Endothelial cell of umbilical vein (primary cell): ENCODE results near the gene PRXL2B. TPM values are rescaled to one million over a fixed set of nuclear protein-coding genes. Genes with fewer than 3 reads are reported as not detected.

ENCODE experiments used
- BruUV-seq: library from RNA; stranded (reverse); fragments of 400-500 nt; replicated peaks from 2 replicates; lab custom pipeline; 2021; lab: Mats Ljungman, UMichigan
- CTCF ChIA-PET: fragments of 300-600, 350-600 bp; sonication (Branson Sonifier 250); formaldehyde crosslinking; loops from one replicate; lab custom pipeline; 2021; ENCODE audit warnings: antibody characterized with exemption, inconsistent platforms; lab: Charles Lee
- POLR2A ChIA-PET: fragments of 300-600, 350-600 bp; sonication (Branson Sonifier 250); formaldehyde crosslinking; loops from one replicate; lab custom pipeline; 2021; ENCODE audit warnings: antibody characterized with exemption, inconsistent platforms; lab: Charles Lee
- DNase-seq: peaks from one replicate; pipeline ENCODE4 v3.0.0-alpha.2; 2011; ENCODE audit warnings: low read depth, low spot score
- FAIRE-seq: peaks from 2 replicates; lab custom pipeline; 2011; peaks lifted over from hg19 to GRCh38; lab: Jason Lieb, UNC
- H2AFZ ChIP-seq: 2 replicates; pipeline ENCODE4 v1.6.0; 2012; ENCODE audit warnings: low read depth, low read length, control low read depth, inconsistent platforms
- H3K27ac ChIP-seq: 2 replicates; pipeline ENCODE4 v1.5.1; 2011; ENCODE audit warnings: low read depth, mild to moderate bottlenecking, control low read depth, low read length, moderate library complexity; ENCODE audit not compliant: insufficient read depth
- H3K27me3 ChIP-seq, 2 experiments: 2 replicates each; pipeline versions ENCODE4 v1.6.0 to v1.6.1; 2011; ENCODE audit warnings: low read length in 2 of 2, mixed read lengths in 1 of 2; ENCODE audit not compliant: control insufficient read depth in 2 of 2, insufficient read depth in 2 of 2
- H3K36me3 ChIP-seq, 2 experiments: 2 replicates in 1 of 2; 3 replicates in 1 of 2; pipeline ENCODE4 v1.5.1; 2011; ENCODE audit warnings: low read length in 2 of 2, mild to moderate bottlenecking in 1 of 2, moderate library complexity in 1 of 2; ENCODE audit not compliant: control insufficient read depth in 2 of 2, insufficient read depth in 2 of 2; ENCODE audit errors: extremely low read depth in 1 of 2
- H3K4me1 ChIP-seq: 3 replicates; pipeline ENCODE4 v1.5.1; 2011; ENCODE audit warnings: mild to moderate bottlenecking, low read length; ENCODE audit not compliant: control insufficient read depth, insufficient read depth; ENCODE audit errors: extremely low read depth
- H3K4me2 ChIP-seq: 2 replicates; pipeline ENCODE4 v1.6.1; 2011; ENCODE audit warnings: low read length, control low read depth, mixed read lengths; ENCODE audit not compliant: insufficient read depth
- H3K4me3 ChIP-seq, 3 experiments: fragments of 200-600 bp in 1 of 3; sonication (generic), shearing (Covaris generic) in 1 of 3; replicated peaks in 1 of 3; 2 replicates each; pipeline ENCODE4 v1.5.1; 2011 to 2016; ENCODE audit warnings: control low read depth in 3 of 3, low read length in 3 of 3, mild to moderate bottlenecking in 2 of 3, inconsistent platforms in 1 of 3, low read depth in 1 of 3, moderate library complexity in 1 of 3; ENCODE audit not compliant: insufficient read depth in 1 of 3
- H3K79me2 ChIP-seq: 2 replicates; pipeline ENCODE4 v1.6.0; 2012; ENCODE audit warnings: low read length, inconsistent platforms; ENCODE audit not compliant: control insufficient read depth, insufficient read depth
- H3K9ac ChIP-seq: replicated peaks from 2 replicates; pipeline ENCODE3; 2011; ENCODE audit warnings: low read length, control low read depth; ENCODE audit not compliant: insufficient read depth; ENCODE audit errors: extremely low read depth
- H3K9me1 ChIP-seq: replicated peaks from 3 replicates; pipeline ENCODE4 v1.6.0; 2011; ENCODE audit warnings: mild to moderate bottlenecking, low read length; ENCODE audit not compliant: control insufficient read depth, insufficient read depth; ENCODE audit errors: extremely low read depth
- H3K9me3 ChIP-seq: replicated peaks from 2 replicates; pipeline ENCODE4 v1.5.1; 2012; ENCODE audit warnings: low read length, inconsistent platforms; ENCODE audit not compliant: control insufficient read depth, insufficient read depth
- H4K20me1 ChIP-seq: replicated peaks from 2 replicates; pipeline ENCODE3; 2011; ENCODE audit warnings: mild to moderate bottlenecking, low read length; ENCODE audit not compliant: control insufficient read depth, insufficient read depth; ENCODE audit errors: extremely low read depth
- EZH2 ChIP-seq: IDR thresholded peaks from 2 replicates; pipeline ENCODE4 v1.6.1; 2012; ENCODE audit warnings: borderline replicate concordance, low read depth, mild to moderate bottlenecking, moderate library complexity, low read length, inconsistent platforms; ENCODE audit not compliant: severe bottlenecking
- FOS ChIP-seq: IDR thresholded peaks from 2 replicates; pipeline ENCODE4 v1.6.1; 2011; ENCODE audit warnings: mild to moderate bottlenecking, low read length, moderate library complexity, borderline replicate concordance; ENCODE audit not compliant: insufficient read depth
- GATA2 ChIP-seq: IDR thresholded peaks from 2 replicates; pipeline ENCODE4 v1.7.0; 2011; ENCODE audit warnings: low read depth, mild to moderate bottlenecking, moderate library complexity, mixed read lengths, low read length; ENCODE audit not compliant: insufficient read length, insufficient read depth
- JUN ChIP-seq: IDR thresholded peaks from 2 replicates; pipeline ENCODE4 v1.6.1; 2011; ENCODE audit warnings: borderline replicate concordance, low read depth; ENCODE audit not compliant: insufficient read length, insufficient read depth
- MYC ChIP-seq: IDR thresholded peaks from one replicate; pipeline ENCODE4 v1.6.1; 2011; ENCODE audit warnings: mild to moderate bottlenecking, low read depth, low read length
- POLR2A ChIP-seq: IDR thresholded peaks from 2 replicates; pipeline ENCODE4 v1.6.1; 2012; ENCODE audit warnings: low read depth, mild to moderate bottlenecking, control low read depth, low read length
- POLR2AphosphoS5 ChIP-seq: IDR thresholded peaks from 2 replicates; pipeline ENCODE4 v1.6.1; 2012; ENCODE audit warnings: low read depth, mild to moderate bottlenecking, control low read depth, low read length, moderate library complexity; ENCODE audit not compliant: insufficient read depth
- dilution Hi-C: fragments of 300-500 bp; cut with MboI; formaldehyde crosslinking; loops from one replicate; pipeline ENCODE4 v1.15.0; 2019; ENCODE audit warnings: low sequenced_read_pairs; ENCODE audit not compliant: extremely low pct_ligation_motif_present
- intact Hi-C: fragments of 100-400 bp; cut with micrococcal nuclease; formaldehyde crosslinking; loops from one replicate; pipeline ENCODE4 v1.10.0; 2022
- polyA plus RNA-seq, 4 experiments: library from polyadenylated mRNA; depleted of rRNA in 3 of 4; stranded (reverse) in 3 of 4; unstranded in 1 of 4; fragments of >200 nt; gene quantifications; 2 replicates each; pipeline versions ENCODE4 v1.2.1 to v1.2.3, GENCODE V29; 2011 to 2012; ENCODE audit warnings: missing spikeins in 1 of 4
- total RNA-seq: library from RNA; stranded (reverse); gene quantifications from 2 replicates; pipeline ENCODE4 v1.2.3, GENCODE V29; 2021
- TF ChIP-seq, protein P1 (sequence below), 2 donors: IDR thresholded peaks; 1 replicate in 1 of 2; 2 replicates in 1 of 2; pipeline ENCODE4 v1.5.1; 2011; ENCODE audit warnings: low read length in 2 of 2, mild to moderate bottlenecking in 2 of 2, moderate library complexity in 2 of 2, control low read depth in 1 of 2, inconsistent platforms in 1 of 2, low read depth in 1 of 2; ENCODE audit not compliant: insufficient read depth in 1 of 2; ENCODE audit errors: extremely low read depth in 1 of 2
- TF ChIP-seq, protein P2 (sequence below): IDR thresholded peaks from 2 replicates; pipeline ENCODE4 v1.6.1; 2011; ENCODE audit not compliant: insufficient read depth, insufficient read length

PRXL2B gene
- total and polyA plus RNA-seq, 2 donors (not counting 3 experiments of a cell fraction or from before 2014, with no cell fraction given), result 29.6 to 55.8 TPM

DNA sequence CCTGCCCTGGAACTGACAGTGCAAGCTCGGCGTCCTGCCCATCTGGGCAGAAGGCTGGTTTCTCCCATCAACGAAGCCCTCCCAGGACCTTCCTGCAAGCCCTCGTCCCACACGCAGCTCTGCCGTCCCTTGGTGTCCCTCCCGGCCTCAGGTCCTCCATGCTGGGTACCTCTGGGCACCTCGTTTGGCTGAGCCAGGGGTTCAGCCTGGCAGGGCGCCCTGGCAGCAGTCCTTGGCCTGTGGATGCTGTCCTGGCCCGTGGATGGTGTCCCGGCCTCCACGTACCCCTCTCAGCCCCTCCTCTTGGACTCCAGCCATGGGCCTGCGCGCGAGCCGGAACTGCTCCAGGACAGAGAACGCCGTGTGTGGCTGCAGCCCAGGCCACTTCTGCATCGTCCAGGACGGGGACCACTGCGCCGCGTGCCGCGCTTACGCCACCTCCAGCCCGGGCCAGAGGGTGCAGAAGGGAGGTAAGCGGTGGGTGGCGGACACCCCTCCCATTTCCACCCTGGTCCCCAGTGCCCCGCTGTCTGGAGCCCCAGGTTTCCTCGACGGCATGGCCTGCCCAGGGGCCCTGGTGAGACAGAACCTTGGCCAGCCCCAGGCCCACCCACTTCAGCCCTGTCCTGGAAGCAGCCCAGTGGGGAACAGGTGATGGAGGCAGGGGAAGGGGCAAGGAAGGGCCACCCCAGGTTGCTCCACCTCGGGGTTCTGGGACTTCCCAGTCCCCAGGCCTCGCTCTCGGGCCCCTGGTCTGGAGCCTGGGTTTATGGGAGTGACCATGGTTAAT is 26.9 kb upstream of the PRXL2B start:
- Histone ChIP-seq H3K4me2 (no peak overlapping the region), H4K20me1 (no peaks in the 10 kb centered on the region), H2AFZ (no peak overlapping the region), H3K9me3 (no peaks in the 10 kb centered on the region), H3K79me2 (no peaks in the 10 kb centered on the region), H3K4me3 (no peak overlapping the region), H3K27me3 (no peaks in the 10 kb centered on the region), H3K9ac (no peak overlapping the region), H3K9me1 (no peaks in the 10 kb centered on the region), H3K27ac (no peak overlapping the region), H3K4me1 (peaks cover 12% of the 10 kb centered on the region), H3K36me3 (peaks cover 0 to 9% of the 10 kb centered on the region in 2 experiments)
- FAIRE-seq, result no peak
- DNase-seq, result no peak
- dilution Hi-C loops (no loop called here), intact Hi-C loops (no loop called here)
- ChIA-PET POLR2A (no interaction called here), CTCF (interaction anchor here (1.5 to 2.8 kb wide), 2 partner anchors 26 to 33 kb away, joined by 3 to 14 read pairs; partner anchors contain the start of genes PANK4 and PRXL2B)
- no TSS peak for BruUV-seq
- TF ChIP-seq MYC (no peak), POLR2A (no peak), POLR2AphosphoS5 (no peak), FOS (no peak), EZH2 (no peak), JUN (no peak), GATA2 (no peak)
- TF ChIP-seq, protein P1, sequence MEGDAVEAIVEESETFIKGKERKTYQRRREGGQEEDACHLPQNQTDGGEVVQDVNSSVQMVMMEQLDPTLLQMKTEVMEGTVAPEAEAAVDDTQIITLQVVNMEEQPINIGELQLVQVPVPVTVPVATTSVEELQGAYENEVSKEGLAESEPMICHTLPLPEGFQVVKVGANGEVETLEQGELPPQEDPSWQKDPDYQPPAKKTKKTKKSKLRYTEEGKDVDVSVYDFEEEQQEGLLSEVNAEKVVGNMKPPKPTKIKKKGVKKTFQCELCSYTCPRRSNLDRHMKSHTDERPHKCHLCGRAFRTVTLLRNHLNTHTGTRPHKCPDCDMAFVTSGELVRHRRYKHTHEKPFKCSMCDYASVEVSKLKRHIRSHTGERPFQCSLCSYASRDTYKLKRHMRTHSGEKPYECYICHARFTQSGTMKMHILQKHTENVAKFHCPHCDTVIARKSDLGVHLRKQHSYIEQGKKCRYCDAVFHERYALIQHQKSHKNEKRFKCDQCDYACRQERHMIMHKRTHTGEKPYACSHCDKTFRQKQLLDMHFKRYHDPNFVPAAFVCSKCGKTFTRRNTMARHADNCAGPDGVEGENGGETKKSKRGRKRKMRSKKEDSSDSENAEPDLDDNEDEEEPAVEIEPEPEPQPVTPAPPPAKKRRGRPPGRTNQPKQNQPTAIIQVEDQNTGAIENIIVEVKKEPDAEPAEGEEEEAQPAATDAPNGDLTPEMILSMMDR (IDR thresholded peaks at IDR 0.05; ENCODE audit: extremely low read depth in 1 of 2, insufficient read depth in 1 of 2, low read depth in 1 of 2, low read length in 2 of 2), result no peak
- TF ChIP-seq, protein P2, sequence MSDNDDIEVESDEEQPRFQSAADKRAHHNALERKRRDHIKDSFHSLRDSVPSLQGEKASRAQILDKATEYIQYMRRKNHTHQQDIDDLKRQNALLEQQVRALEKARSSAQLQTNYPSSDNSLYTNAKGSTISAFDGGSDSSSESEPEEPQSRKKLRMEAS, result no peak
